HEK293T (cell line): ENCODE data around the gene DZANK1.

Experiments used
- CTCF ChIA-PET: fragments of 350-600 bp; formaldehyde crosslinking; extraction: SDS; loops from one replicate; lab custom pipeline; 2021; ENCODE audit warnings: antibody characterized with exemption, inconsistent platforms; lab: Yijun Ruan, JAX
- POLR2A ChIA-PET: fragments of 350-600 bp; formaldehyde crosslinking; extraction: SDS; loops from one replicate; lab custom pipeline; 2020; ENCODE audit warnings: antibody characterized with exemption, inconsistent platforms; lab: Yijun Ruan, JAX
- DNase-seq: peaks from one replicate; pipeline ENCODE4 v3.0.0; 2012; ENCODE audit warnings: mixed read lengths; ENCODE audit errors: extremely low spot score
- ARNT ChIP-seq: fragments of 450-650 bp; IDR thresholded peaks from 2 replicates; pipeline ENCODE4 v1.6.1; 2017; ENCODE audit warnings: mild to moderate bottlenecking
- BHLHE40 ChIP-seq: fragments of 450-650 bp; IDR thresholded peaks from 2 replicates; pipeline ENCODE4 v1.6.1; 2016; ENCODE audit warnings: mild to moderate bottlenecking, moderate library complexity, borderline replicate concordance
- CTBP1 ChIP-seq: fragments of 450-650 bp; IDR thresholded peaks from 2 replicates; pipeline ENCODE4 v1.6.1; 2016; ENCODE audit warnings: borderline replicate concordance
- ELF4 ChIP-seq: fragments of 450-650 bp; IDR thresholded peaks from 2 replicates; pipeline ENCODE4 v1.6.1; 2017; ENCODE audit warnings: antibody characterized with exemption
- FOXA1 ChIP-seq: fragments of 450-650 bp; IDR thresholded peaks from 2 replicates; pipeline ENCODE4 v1.6.1; 2016; ENCODE audit warnings: mild to moderate bottlenecking
- FOXK2 ChIP-seq: fragments of 450-650 bp; IDR thresholded peaks from 2 replicates; pipeline ENCODE4 v1.6.1; 2016; ENCODE audit warnings: mild to moderate bottlenecking
- FOXM1 ChIP-seq: fragments of 450-650 bp; IDR thresholded peaks from 2 replicates; pipeline ENCODE4 v1.6.1; 2017; ENCODE audit warnings: mild to moderate bottlenecking, borderline replicate concordance
- HDGF ChIP-seq: fragments of 450-650 bp; IDR thresholded peaks from 2 replicates; pipeline ENCODE4 v1.6.1; 2017; ENCODE audit warnings: antibody characterized with exemption, borderline replicate concordance
- L3MBTL2 ChIP-seq: fragments of 450-650 bp; conservative IDR thresholded peaks from 2 replicates; pipeline ENCODE4 v1.6.1; 2016; ENCODE audit warnings: mild to moderate bottlenecking
- LEF1 ChIP-seq: fragments of 450-650 bp; IDR thresholded peaks from 2 replicates; pipeline ENCODE4 v1.6.1; 2017; ENCODE audit warnings: mild to moderate bottlenecking, borderline replicate concordance
- NFRKB ChIP-seq: fragments of 450-650 bp; IDR thresholded peaks from 2 replicates; pipeline ENCODE4 v1.6.1; 2016; ENCODE audit warnings: mild to moderate bottlenecking, moderate library complexity
- SP1 ChIP-seq: fragments of 450-650 bp; IDR thresholded peaks from 2 replicates; pipeline ENCODE4 v1.6.1; 2017
- SUZ12 ChIP-seq: fragments of 450-650 bp; IDR thresholded peaks from 2 replicates; pipeline ENCODE4 v1.6.1; 2016; ENCODE audit warnings: mild to moderate bottlenecking
- TARDBP ChIP-seq: fragments of 450-650 bp; IDR thresholded peaks from 2 replicates; pipeline ENCODE4 v1.6.1; 2016
- ZNF384 ChIP-seq: fragments of 450-650 bp; IDR thresholded peaks from 2 replicates; pipeline ENCODE4 v1.6.1; 2016
- TF ChIP-seq, protein P1 (sequence below): fragments of 450-650 bp; IDR thresholded peaks from 2 replicates; pipeline ENCODE4 v1.6.1; 2016

Gene DZANK1

DNA sequence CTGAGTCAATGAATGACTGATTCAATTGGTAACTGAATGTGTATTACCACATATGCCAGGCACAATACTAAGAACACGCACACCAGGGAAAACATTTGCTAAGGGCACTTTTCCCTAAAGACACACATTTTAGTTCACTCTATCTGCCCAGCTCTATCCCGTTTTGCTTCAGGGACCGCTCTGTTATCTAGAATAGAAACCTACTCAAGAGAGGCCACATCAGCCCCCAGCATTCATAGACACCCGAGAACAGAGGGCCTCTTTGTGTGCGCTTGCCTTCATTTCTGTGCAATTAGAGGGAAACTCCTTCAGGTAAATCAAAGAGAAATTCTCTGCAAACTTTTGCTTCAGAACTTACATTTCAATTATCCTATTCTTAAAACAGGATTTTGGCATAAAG lies 50.3 kb downstream of the DZANK1 start:
- POLR2A ChIA-PET, result interaction anchor here (1.4 to 2.1 kb wide), 2 partner anchors 50 to 91 kb away, joined by 3 to 7 read pairs; partner anchors contain the start of genes DZANK1, POLR3F and SEC23B
- CTCF ChIA-PET, result no interaction called here

DNA sequence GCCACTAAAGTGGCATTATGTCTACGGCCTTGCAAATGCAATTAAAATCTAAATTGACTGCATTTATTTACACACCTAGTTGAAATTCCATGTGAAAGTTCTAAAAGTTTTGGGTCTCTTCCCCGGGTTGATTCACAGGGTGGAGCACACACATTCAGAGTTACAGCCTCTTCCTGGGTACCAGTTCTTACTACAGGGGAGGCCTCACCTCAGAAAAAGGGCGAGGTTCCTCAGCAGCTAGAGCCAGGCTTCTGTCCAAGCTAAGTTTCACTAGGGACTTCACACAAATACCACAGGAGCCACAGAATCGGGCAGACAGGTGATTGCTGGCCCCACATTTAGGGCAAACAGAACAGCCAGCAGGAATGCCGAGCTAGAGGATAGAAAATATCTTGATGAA lies 52.7 kb downstream of the DZANK1 start:
- POLR2A ChIA-PET, result interaction anchor here (2.0 kb wide), 1 partner anchor 83 kb away, joined by 4 read pairs; the partner anchor contains the start of gene RBBP9
- CTCF ChIA-PET, result no interaction called here
- DNase-seq, result no peak
- TF ChIP-seq BHLHE40, result no peak
- TF ChIP-seq TARDBP, result no peak
- TF ChIP-seq ARNT, result no peak
- TF ChIP-seq SUZ12, result no peak

More for the DNA sequence above, 50.3 kb downstream of the DZANK1 start:
- TF ChIP-seq SP1 (no peak), SUZ12 (no peak), ELF4 (no peak), ARNT (no peak), TARDBP (no peak), NFRKB (no peak), BHLHE40 (no peak)
- DNase-seq, result no peak

DNA sequence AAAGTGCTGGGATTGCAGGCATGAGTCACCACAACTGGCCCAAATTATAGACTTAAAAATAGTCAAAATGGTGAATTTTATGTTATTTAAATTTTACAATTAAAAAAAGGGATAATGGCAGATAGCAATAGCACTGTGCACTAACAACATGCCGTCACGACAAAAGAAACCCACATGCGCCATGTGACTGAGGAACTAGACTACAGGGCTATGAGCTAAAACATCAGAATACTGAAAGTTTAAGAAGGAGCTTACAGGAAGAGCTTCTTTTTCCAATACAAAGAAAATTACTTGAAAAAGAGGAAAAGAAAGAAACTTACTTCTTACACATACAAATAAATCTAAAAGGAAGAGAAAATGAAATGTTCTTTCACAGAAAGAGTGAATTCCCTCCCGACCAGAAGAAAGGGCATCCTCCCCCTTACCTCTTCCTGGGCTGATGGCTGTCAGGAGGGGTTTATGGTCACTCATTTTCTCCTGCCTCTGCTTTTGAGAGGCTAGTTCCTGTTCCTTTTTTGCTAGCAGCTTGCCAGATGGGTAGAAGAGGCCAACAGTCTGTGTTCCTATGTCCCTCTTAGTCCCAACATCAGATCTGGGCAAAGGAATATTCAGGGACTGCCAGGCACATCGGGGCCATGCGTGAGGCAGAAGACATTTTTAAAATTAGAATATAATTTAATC lies 54.5 kb downstream of the DZANK1 start:
- ChIA-PET POLR2A (no interaction called here), CTCF (interaction anchor here (0.6 kb wide), 1 partner anchor 184 kb away, joined by 3 read pairs; no protein-coding TSS in a partner anchor)
- TF ChIP-seq FOXA1 (no peak), ZNF384 (no peak), SUZ12 (no peak), TARDBP (no peak), FOXK2 (no peak), L3MBTL2 (no peak), ARNT (no peak), CTBP1 (no peak), ELF4 (no peak), SP1 (no peak), HDGF (no peak), FOXM1 (no peak)
- TF ChIP-seq, protein P1, sequence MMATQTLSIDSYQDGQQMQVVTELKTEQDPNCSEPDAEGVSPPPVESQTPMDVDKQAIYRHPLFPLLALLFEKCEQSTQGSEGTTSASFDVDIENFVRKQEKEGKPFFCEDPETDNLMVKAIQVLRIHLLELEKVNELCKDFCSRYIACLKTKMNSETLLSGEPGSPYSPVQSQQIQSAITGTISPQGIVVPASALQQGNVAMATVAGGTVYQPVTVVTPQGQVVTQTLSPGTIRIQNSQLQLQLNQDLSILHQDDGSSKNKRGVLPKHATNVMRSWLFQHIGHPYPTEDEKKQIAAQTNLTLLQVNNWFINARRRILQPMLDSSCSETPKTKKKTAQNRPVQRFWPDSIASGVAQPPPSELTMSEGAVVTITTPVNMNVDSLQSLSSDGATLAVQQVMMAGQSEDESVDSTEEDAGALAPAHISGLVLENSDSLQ, result no peak
- DNase-seq, result no peak

DNA sequence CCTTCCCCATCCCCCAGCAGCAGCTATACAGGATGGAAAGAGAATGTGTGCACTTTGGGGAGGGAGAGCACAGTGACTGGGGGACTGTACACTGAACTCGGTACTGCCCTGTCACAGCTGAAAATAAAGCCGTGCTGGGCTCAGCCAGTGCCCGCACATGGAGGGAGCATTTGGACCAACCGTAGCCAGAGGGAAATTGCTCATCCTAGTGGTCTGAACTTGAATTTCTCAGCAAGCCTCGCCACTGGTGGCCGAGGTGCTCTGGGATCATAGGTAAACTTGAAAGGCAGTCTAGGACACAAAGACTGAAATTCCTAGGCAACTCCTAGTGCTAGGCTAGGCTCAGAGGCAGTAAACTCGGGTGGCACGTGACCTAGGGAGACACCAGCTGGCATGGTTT lies 61.0 kb downstream of the DZANK1 start:
- ChIA-PET POLR2A (no interaction called here), CTCF (interaction anchor here (0.8 kb wide), 1 partner anchor 409 kb away, joined by 3 read pairs; no protein-coding TSS in a partner anchor)
- DNase-seq, result no peak
- TF ChIP-seq ZNF384, result no peak
- TF ChIP-seq FOXM1, result no peak
- no peak for TF ChIP-seq CTBP1
- no peak for TF ChIP-seq ELF4
- no peak for TF ChIP-seq L3MBTL2
- no peak for TF ChIP-seq HDGF
- TF ChIP-seq ARNT, result no peak
- TF ChIP-seq, protein P1, result no peak
- TF ChIP-seq TARDBP, result no peak
- no peak for TF ChIP-seq NFRKB
- no peak for TF ChIP-seq LEF1
- TF ChIP-seq SUZ12, result no peak
- TF ChIP-seq SP1, result no peak
- no peak for TF ChIP-seq BHLHE40
- no peak for TF ChIP-seq FOXA1
- TF ChIP-seq FOXK2, result no peak

DNA sequence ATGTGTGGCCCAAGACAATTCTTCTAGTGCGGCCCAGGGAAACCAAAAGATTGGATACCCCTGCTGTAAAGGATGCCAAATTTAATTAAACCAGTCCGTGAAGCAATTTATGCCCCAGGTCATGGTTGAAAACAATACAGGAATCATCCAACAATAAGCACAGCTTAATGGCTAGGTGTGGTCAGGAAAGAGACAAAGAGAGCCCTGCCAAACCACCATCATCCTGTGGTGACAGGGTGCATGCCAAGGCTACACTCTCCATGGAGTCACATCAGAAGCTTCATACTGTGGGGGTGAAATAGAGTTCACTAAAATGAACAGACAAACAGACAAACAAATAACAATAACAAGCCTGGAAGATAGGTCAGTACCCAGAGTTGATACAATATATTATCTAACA lies 62.7 kb downstream of the DZANK1 start:
- TF ChIP-seq, protein P1, result no peak
- TF ChIP-seq FOXA1 (no peak), FOXM1 (no peak), ELF4 (no peak), LEF1 (no peak), CTBP1 (no peak), SP1 (no peak), ZNF384 (no peak), FOXK2 (no peak), NFRKB (no peak)
- POLR2A ChIA-PET, result no interaction called here
- no peak for DNase-seq
- CTCF ChIA-PET, result no interaction called here

DNA sequence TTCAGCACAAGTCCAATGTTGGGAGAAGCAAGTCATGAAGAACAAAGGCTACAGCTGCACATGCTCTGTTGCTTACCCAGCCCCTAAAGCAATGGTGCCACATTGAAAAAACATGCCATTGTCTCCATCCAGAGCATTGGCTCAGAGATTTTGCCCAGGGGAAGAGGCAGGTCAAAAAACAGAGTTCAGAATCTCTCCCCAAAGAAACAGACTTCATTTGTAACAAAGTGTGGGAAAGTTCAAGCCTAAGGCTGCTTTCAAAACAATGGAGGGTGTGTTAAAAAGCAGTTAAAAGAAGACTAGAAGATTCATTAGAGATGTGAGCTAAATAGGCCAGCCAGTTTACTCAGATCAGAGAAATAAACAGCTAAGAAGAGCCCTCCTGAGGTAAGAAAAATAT lies 63.6 kb downstream of the DZANK1 start:
- TF ChIP-seq CTBP1, result no peak
- no peak for TF ChIP-seq NFRKB
- TF ChIP-seq SUZ12, result no peak
- TF ChIP-seq BHLHE40, result no peak
- TF ChIP-seq FOXA1, result no peak
- TF ChIP-seq, protein P1, result no peak
- TF ChIP-seq HDGF, result no peak
- no peak for TF ChIP-seq TARDBP
- TF ChIP-seq FOXM1, result no peak
- no peak for TF ChIP-seq ZNF384
- no peak for TF ChIP-seq SP1
- TF ChIP-seq LEF1, result no peak
- POLR2A ChIA-PET, result no interaction called here
- CTCF ChIA-PET, result no interaction called here
- no peak for DNase-seq
